Measurements from ENCODE around the gene RASGRF2. TPM values are rescaled to one million over a fixed set of nuclear protein-coding genes. Genes with fewer than 3 reads are reported as not detected.

The RASGRF2 gene
- polyA plus RNA-seq, 6 donors from 2014 or later = 0.03 to 0.21 TPM; not detected in 4

DNA sequence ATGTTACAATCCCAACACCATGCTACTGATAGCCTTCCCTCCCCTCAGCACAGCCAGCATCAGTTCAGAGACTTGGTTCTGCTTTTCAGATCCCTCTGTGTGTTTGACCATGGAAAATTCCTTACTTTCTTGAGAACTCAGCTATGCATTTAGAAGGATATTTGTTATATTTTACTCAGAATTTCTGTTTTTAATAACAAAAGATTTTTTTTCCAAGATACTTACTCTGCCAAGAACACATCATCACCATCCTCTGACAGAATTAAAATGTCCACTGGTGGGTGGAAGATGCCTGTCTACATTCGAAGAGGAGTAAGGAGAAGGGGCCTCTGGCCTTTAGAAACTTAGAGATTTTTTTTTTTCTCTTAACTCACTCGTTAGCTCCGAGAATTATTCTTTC lies 216.9 kb downstream of the RASGRF2 start:
- peaks cover 0 to 11% (median 11%) of the 10 kb centered on the region in 3 donors for H3K27me3 Mint-ChIP-seq
- peaks cover 0 to 11% (median 0%) of the 10 kb centered on the region in 7 donors for H3K9me3 Mint-ChIP-seq
- H3K27ac Mint-ChIP-seq = no peak overlapping the region
- no peak overlapping the region for H3K4me3 Mint-ChIP-seq
- no peak for DNase-seq
- H3K36me3 Mint-ChIP-seq = peaks cover 4 to 6% of the 10 kb centered on the region in 2 donors
- peaks cover 7 to 9% (median 7%) of the 10 kb centered on the region in 3 donors for H3K4me1 Mint-ChIP-seq
- no peak for ATAC-seq (ENCODE audit: low read depth in 2 of 2)

DNA sequence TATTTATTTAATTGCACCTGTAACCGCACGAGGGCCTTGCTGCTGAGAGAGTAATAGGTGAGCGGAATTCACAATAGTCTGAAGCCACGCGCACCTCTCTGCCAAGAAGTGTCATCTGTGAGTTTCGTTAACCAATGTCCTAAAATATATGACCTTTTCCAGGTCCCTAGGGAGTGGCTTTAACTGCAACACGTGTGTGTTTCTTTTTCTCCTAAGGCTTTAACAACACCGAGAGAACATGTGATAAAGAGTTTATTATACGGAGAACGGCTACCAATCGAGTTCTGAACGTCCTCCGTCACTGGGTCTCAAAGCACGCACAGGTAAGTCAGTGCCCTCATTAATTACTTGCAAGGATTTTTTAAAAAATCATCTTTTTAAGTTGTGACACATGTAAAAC lies 219.8 kb downstream of the RASGRF2 start:
- Mint-ChIP-seq H3K9me3 (peaks cover 0 to 11% (median 0%) of the 10 kb centered on the region in 7 donors), H3K4me1 (peaks cover 12 to 17% (median 16%) of the 10 kb centered on the region in 3 donors), H3K4me3 (no peak overlapping the region), H3K27me3 (no peaks in the 10 kb centered on the region), H3K36me3 (peaks cover 4 to 6% of the 10 kb centered on the region in 2 donors), H3K27ac (no peak overlapping the region)
- no peak for DNase-seq
- ATAC-seq (ENCODE audit: low read depth in 2 of 2) = no peak

DNA sequence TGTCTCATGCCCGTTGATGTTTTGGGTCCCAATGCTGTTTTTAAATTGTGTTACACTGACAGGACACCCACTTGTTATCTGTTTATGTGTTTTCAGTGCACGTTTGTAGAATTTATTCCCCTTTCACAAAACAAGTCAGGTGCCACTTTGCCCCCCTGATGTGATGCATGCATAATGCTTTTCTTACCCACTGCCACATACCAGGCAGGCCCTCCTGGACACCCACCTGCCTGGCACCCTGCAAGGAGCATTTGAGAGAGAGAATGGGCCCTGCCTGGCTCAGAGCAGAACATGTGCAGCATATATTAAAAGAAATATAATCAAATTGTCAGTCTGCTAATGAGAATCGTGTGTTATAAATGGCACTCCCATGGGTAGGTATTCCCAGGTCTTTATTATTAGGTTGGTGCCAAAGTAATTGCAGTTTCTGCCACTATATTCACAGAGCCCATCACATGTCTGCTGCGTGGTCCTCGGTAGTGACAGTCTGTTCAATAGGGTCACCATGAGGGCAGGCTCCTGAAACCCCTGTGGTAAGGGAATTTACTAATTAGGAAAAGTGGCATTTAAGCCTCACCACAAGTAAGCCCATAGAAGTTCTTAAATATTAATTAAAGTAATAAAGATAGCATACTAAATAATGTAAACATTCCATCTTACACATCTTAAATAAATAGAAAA lies 220.8 kb downstream of the RASGRF2 start:
- peak overlapping the region in 1 of 6 donors; percentile 46 for H3K27ac Mint-ChIP-seq
- ATAC-seq (ENCODE audit: low read depth in 2 of 2) (no peak), DNase-seq (no peak)
- no peak overlapping the region for H3K4me3 Mint-ChIP-seq
- H3K27me3 Mint-ChIP-seq = no peaks in the 10 kb centered on the region
- H3K9me3 Mint-ChIP-seq = peaks cover 0 to 11% (median 0%) of the 10 kb centered on the region in 7 donors
- H3K36me3 Mint-ChIP-seq = peaks cover 4 to 6% of the 10 kb centered on the region in 2 donors
- peaks cover 12 to 17% (median 16%) of the 10 kb centered on the region in 3 donors for H3K4me1 Mint-ChIP-seq

DNA sequence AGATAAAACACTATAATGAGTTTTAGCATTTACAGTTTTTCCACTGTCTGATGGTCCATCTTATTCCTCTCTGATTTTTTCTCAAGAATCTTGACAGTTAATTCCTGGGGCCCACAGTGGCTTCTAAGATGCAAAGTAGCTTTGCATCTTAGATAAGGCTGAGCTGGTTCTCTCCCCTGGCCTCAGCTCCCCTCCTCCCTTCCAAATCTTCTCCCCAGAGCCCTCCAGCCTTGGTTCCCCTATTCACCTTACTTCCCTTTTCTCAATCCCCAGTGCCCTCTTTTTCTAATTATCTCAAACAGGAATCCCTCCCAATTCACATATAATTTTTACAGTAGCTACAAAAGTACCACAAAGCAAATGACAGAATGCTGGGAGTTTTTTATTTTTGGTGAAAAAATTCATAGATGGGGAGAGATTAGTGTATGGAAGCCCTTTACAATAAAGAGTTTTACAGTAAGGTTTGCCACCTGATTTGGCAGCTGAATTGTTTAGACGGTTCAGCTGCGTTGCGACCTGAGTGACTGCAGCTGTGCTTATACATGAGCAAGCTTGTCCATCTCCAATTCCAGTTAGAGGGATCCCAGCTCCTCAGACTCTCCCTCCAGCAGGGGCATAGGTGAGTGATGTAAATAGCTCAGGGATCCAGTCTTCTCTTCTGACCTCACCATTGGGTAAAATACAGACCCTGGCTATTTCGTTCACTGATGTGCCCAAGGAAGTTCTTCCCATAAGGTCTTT lies 221.6 kb downstream of the RASGRF2 start:
- H3K27me3 Mint-ChIP-seq = no peaks in the 10 kb centered on the region
- H3K4me1 Mint-ChIP-seq = peaks cover 12 to 17% (median 16%) of the 10 kb centered on the region in 3 donors
- peak overlapping the region in 3 of 6 donors; percentile 20 to 62 (median 39) for H3K27ac Mint-ChIP-seq
- H3K9me3 Mint-ChIP-seq = peaks cover 0 to 11% (median 0%) of the 10 kb centered on the region in 7 donors
- peaks cover 4 to 6% of the 10 kb centered on the region in 2 donors for H3K36me3 Mint-ChIP-seq
- ATAC-seq (ENCODE audit: low read depth in 2 of 2) (peak; percentile 38 to 77), DNase-seq (peak; percentile 12)
- peak overlapping the region in 1 of 8 donors; percentile 30 for H3K4me3 Mint-ChIP-seq

DNA sequence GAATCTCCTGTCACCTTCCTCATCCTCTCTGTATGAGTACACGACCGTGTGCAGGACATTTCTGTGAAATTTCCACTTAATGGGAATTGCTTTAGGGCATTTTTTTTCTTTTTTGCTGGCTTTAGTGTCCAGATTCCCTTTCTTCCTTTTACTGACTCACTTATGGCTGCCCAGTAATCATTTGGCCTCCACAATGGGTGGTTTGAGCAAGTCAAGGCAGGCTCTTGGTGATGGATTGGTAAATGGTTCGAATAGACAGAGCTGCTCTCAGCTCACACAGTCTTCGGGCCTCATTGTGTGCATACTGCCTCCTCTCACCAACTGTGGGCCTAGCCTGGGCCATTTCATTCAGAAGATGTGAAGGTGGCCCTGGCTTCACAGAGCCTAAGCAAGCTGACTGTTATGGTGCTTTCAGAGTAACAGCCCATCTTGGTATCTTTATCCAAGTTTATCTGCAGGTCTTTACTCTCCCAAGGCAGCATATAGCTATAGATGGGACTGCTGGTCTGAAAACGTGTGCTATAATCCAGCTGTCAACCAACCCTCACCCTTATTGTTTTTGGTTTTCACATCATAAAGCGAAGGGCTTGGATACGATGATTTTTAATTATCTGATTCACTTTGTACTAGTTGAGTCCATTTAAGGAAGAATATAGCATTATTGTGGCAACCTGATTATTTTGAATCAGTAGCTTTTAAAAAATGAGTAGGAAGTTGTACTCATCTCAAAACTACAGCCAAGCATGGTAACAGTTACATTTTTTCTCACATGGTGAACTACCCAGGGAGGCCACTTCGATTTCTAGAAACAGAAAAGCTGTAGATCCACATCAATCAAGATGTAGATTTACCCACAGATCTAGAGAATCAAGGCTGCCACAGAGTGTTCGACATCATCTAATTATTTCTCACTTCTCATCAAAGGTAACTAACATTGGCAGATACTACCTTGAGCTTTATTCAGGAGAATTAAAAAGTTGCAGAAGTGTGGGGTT lies 222.5 kb downstream of the RASGRF2 start:
- no peak for DNase-seq
- no peak for ATAC-seq (ENCODE audit: low read depth in 2 of 2)
- no peak overlapping the region for H3K4me3 Mint-ChIP-seq
- H3K27ac Mint-ChIP-seq = no peak overlapping the region
- peaks cover 4 to 6% of the 10 kb centered on the region in 2 donors for H3K36me3 Mint-ChIP-seq
- H3K9me3 Mint-ChIP-seq = peaks cover 0 to 8% (median 0%) of the 10 kb centered on the region in 7 donors
- no peaks in the 10 kb centered on the region for H3K27me3 Mint-ChIP-seq
- H3K4me1 Mint-ChIP-seq = peaks cover 12 to 19% (median 17%) of the 10 kb centered on the region in 3 donors

DNA sequence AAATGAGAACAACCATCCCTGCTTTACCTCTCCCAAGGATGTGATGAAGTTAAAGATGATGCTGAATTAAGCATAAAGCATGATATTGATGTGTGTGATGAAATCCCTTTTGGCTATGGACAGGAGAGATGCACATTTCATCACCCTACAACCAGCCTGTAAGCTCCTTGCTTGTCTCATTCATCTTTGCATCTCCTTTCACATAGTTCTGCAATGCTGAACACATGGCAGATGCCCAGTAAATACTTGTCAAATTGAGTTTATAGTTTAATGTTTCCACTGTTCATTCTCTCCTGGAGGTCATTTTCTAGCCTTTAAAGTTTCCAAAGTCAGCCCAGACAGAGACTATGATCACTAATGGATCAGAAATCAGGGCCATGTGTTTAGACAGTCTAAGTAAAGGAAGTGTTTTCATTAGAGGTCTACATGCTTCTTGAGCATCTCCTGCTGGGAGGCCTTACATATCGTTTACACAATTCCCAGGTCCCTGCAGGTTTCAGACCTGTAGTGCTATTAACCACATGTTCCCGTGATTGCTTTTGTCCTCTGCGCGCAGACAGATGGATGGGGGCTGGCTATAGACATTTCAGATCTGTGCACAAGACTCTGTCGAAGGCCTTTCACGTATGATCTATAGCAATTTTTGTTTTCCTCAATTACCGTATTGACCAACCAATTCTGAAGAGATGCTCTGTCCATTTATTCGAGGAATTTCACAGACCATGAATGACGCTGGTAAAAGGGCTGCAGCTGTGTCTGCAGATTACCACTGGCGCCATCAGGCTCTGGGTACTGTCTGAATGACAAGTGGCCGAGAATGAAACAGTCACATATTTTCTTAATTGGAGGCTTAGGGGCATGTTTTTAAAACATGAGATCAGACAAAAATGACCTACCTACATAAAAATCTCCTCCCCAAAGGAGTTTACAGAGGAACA lies 223.9 kb downstream of the RASGRF2 start:
- no peak for DNase-seq
- H3K4me3 Mint-ChIP-seq = no peak overlapping the region
- no peaks in the 10 kb centered on the region for H3K27me3 Mint-ChIP-seq
- H3K4me1 Mint-ChIP-seq = peaks cover 12 to 24% (median 17%) of the 10 kb centered on the region in 3 donors
- H3K27ac Mint-ChIP-seq = peak overlapping the region in 1 of 6 donors; percentile 33
- no peak for ATAC-seq (ENCODE audit: low read depth in 2 of 2)
- no peaks in the 10 kb centered on the region for H3K9me3 Mint-ChIP-seq
- no peaks in the 10 kb centered on the region for H3K36me3 Mint-ChIP-seq

DNA sequence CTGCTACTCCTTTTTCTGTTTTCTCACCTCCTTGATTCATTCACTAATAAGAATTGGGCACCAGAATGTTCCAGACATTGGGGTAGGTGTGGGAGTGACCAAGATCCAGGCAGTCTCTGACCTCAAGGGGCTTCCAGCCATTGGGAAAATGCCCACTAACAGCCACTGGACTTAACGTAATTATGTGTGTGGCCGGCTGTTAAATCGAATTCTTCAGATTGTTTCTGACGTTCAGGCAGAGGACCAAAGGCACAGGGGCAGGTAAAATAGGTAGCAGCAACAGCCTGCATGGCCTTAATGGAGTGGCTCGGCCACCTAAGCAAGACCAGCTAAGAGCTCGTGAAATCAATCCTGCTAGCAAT lies 224.6 kb downstream of the RASGRF2 start:
- H3K27me3 Mint-ChIP-seq = no peaks in the 10 kb centered on the region
- peaks cover 12 to 24% (median 17%) of the 10 kb centered on the region in 3 donors for H3K4me1 Mint-ChIP-seq
- no peak overlapping the region for H3K27ac Mint-ChIP-seq
- H3K4me3 Mint-ChIP-seq = no peak overlapping the region
- ATAC-seq (ENCODE audit: low read depth in 2 of 2) (no peak), DNase-seq (no peak)
- H3K9me3 Mint-ChIP-seq = no peaks in the 10 kb centered on the region
- H3K36me3 Mint-ChIP-seq = no peaks in the 10 kb centered on the region

DNA sequence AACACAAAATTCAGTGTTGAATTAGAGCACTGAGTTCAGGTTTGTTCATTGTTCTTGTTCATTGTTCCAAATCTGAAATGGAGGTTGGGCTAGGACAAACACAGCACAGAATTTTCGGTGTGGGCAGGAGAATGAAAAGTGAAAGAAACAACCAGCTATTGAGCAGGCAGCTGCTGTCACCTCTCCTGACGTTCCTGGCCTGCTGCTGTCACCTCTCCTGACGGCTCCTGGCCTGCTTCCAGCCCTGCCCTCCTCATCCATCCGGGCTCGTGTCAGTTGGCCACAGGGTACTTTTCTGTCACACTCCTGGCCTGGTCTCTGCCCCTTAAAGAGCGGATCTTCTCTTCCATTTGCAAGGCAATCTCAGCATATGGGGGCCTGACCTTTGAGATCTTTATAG lies 227.7 kb downstream of the RASGRF2 start:
- no peak for ATAC-seq (ENCODE audit: low read depth in 2 of 2)
- Mint-ChIP-seq H3K9me3 (no peaks in the 10 kb centered on the region), H3K4me3 (no peak overlapping the region), H3K36me3 (no peaks in the 10 kb centered on the region), H3K4me1 (peaks cover 0 to 9% (median 2%) of the 10 kb centered on the region in 3 donors), H3K27me3 (peaks cover 0 to 12% (median 0%) of the 10 kb centered on the region in 3 donors), H3K27ac (peak overlapping the region in 1 of 6 donors; percentile 54)
- no peak for DNase-seq

DNA sequence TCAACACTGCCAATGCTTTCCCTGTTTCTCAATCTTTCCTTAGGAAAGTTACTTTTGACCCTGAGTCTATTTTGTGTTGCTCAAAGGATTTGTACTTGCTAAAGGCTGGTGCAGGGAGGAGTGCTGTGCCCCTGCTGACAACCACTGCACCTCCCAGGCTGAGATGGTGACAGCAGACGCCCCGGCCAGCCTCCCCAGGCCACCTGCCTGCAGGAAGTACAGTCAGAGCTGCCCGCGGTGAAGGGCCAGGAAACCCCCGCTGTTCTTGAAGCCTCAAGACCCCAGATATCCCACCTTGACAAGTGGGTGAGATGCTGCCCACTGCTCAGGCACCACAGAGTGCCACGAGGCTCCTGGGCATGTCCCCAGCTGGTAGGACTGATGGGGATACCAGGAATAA lies 228.8 kb downstream of the RASGRF2 start:
- Mint-ChIP-seq H3K4me3 (no peak overlapping the region), H3K36me3 (no peaks in the 10 kb centered on the region), H3K4me1 (peaks cover 0 to 9% (median 0%) of the 10 kb centered on the region in 3 donors), H3K27me3 (peaks cover 0 to 14% (median 0%) of the 10 kb centered on the region in 3 donors), H3K27ac (no peak overlapping the region), H3K9me3 (no peaks in the 10 kb centered on the region)
- DNase-seq (no peak), ATAC-seq (ENCODE audit: low read depth in 2 of 2) (no peak)

DNA sequence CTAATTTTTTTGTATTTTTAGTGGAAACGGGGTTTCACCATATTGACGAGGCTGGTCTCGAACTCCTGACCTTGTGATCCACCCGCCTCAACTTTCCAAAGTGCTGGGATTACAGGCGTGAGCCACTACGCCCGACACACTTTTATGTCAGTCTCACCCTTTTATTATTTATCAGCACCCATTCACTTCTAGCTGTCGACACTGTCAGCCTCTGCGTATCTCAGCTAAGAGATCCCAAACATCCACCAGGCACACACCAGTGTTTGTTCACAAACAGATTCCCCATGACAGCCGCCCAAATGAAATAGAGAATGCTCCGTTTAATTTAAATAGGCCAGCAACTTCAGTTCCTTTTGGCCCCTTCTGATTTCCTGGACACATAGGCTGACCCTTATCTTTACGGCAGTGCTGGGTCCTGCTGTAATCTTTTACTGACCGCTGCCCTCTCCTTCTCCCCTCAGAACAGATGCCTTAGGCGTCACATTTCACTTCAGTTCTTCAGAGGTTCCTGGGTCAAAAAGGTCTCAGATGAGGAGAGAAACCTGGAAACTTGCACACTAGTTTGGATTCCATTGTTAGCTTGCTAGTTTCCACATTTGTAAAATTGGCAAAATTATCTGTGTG lies 229.8 kb downstream of the RASGRF2 start:
- H3K27ac Mint-ChIP-seq = peak overlapping the region in 1 of 6 donors; percentile 60
- H3K27me3 Mint-ChIP-seq = peaks cover 4 to 20% (median 4%) of the 10 kb centered on the region in 3 donors
- DNase-seq = no peak
- H3K4me3 Mint-ChIP-seq = no peak overlapping the region
- H3K4me1 Mint-ChIP-seq = peaks cover 2 to 13% (median 5%) of the 10 kb centered on the region in 3 donors
- no peaks in the 10 kb centered on the region for H3K9me3 Mint-ChIP-seq
- ATAC-seq (ENCODE audit: low read depth in 2 of 2) = no peak
- H3K36me3 Mint-ChIP-seq = no peaks in the 10 kb centered on the region

DNA sequence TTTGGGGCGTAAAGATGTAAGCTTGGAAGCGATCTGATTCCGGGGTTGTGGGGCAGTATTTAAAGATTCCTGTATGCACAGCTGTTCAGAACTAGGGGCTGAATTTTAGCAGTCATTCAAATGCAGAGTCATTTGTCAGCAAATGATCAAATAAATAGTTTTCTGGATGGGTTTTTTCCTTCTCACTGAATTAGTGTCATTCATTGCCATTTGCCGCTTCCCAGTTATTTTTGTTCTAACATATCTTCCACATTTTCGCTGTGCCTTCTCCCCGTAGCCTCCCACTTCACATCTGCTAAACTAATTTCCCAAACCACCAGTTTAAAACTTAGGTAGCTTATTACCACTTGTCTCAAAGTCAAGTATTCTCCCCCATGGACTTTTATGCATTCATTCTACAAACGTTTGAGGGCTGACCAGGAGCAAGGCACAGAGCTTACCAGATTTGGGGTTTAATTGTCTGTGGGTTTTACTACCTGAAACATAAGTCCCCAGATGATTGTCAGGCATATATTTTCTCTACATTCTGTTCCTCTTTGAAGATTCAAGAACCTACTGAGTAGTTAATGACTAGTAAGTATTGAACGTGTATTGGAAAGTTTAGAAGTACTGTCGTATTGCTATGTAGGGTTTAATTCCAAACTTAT lies 231.7 kb downstream of the RASGRF2 start:
- H3K36me3 Mint-ChIP-seq = no peaks in the 10 kb centered on the region
- no peak for DNase-seq
- H3K4me1 Mint-ChIP-seq = peaks cover 4 to 16% (median 8%) of the 10 kb centered on the region in 3 donors
- peaks cover 6 to 33% (median 13%) of the 10 kb centered on the region in 3 donors for H3K27me3 Mint-ChIP-seq
- H3K27ac Mint-ChIP-seq = no peak overlapping the region
- no peak overlapping the region for H3K4me3 Mint-ChIP-seq
- ATAC-seq (ENCODE audit: low read depth in 2 of 2) = no peak
- no peaks in the 10 kb centered on the region for H3K9me3 Mint-ChIP-seq
